HCT116 (cell line): Measurements from ENCODE around the gene LSM4. TPM values are rescaled to one million over a fixed set of nuclear protein-coding genes. Genes with fewer than 3 reads are reported as not detected.

Experiments
- ATAC-seq: fragments of 200-7000 bp; cut with Tn5 transposase; 2 replicates; pipeline ENCODE4 v1.9.1; 2020; ENCODE audit warnings: mild to moderate bottlenecking, moderate library complexity
- BruUV-seq: library from RNA; stranded (reverse); fragments of 400-500 nt; replicated peaks from 2 replicates; lab custom pipeline; 2021; lab: Mats Ljungman, UMichigan
- CTCF ChIA-PET: fragments of 300-600 bp; sonication (Branson Sonifier 250); formaldehyde crosslinking; loops from one replicate; lab custom pipeline; 2021; ENCODE audit warnings: antibody characterized with exemption; lab: Charles Lee
- POLR2A ChIA-PET: fragments of 300-600, 350-600 bp; sonication (Branson Sonifier 250); formaldehyde crosslinking; loops from one replicate; lab custom pipeline; 2021; ENCODE audit warnings: antibody characterized with exemption; lab: Charles Lee
- RAD21 ChIA-PET, 2 experiments: fragments of 300-600 bp; sonication (Branson Sonifier 250); formaldehyde crosslinking; loops; one replicate each; lab custom pipeline; 2023; ENCODE audit warnings: low total read pairs in 2 of 2; ENCODE audit not compliant: uncharacterized antibody in 2 of 2, unreplicated experiment in 2 of 2, low non-redundant PET in 1 of 2; lab: Charles Lee
- DNase-seq: peaks from one replicate; pipeline ENCODE4 v3.0.0-alpha.2; 2010; ENCODE audit warnings: low read depth, low spot score
- H2AFZ ChIP-seq: fragments of 200-600 bp; shearing (Covaris generic), sonication (generic); 2 replicates; pipeline ENCODE4 v1.6.1; 2017; ENCODE audit warnings: low read depth, mixed run types, mixed read lengths, antibody characterized with exemption, low read length; ENCODE audit not compliant: poor library complexity, severe bottlenecking
- H3K27ac ChIP-seq: 2 replicates; pipeline ENCODE4 v1.5.1; 2012; ENCODE audit warnings: low read depth, low read length
- H3K27me3 ChIP-seq: fragments of 200-600 bp; sonication (generic); 2 replicates; pipeline ENCODE4 v1.6.1; 2016; ENCODE audit warnings: mixed run types, low read length, mixed read lengths; ENCODE audit not compliant: insufficient read depth
- H3K36me3 ChIP-seq, 2 experiments: fragments of 200-500 bp in 1 of 2; fragments of 200-600 bp in 1 of 2; sonication (Bioruptor generic) in 1 of 2; sonication (generic) in 1 of 2; 2 replicates each; pipeline versions ENCODE4 v1.5.1 to v1.6.1; 2014 to 2016; ENCODE audit warnings: low read length in 2 of 2, inconsistent platforms in 1 of 2, mixed read lengths in 1 of 2, mixed run types in 1 of 2; ENCODE audit not compliant: insufficient read depth in 2 of 2, control insufficient read depth in 1 of 2
- H3K4me1 ChIP-seq, 2 experiments: fragments of 200-600 bp in 1 of 2; sonication (generic) in 1 of 2; 2 replicates each; pipeline versions ENCODE4 v1.5.1 to v1.6.1; 2012 to 2017; ENCODE audit warnings: low read length in 2 of 2, inconsistent platforms in 1 of 2, mild to moderate bottlenecking in 1 of 2, mixed read lengths in 1 of 2, mixed run types in 1 of 2, moderate library complexity in 1 of 2; ENCODE audit not compliant: insufficient read depth in 2 of 2, control insufficient read depth in 1 of 2
- H3K4me2 ChIP-seq: fragments of 200-600 bp; sonication (generic); 2 replicates; pipeline ENCODE4 v1.6.1; 2017; ENCODE audit warnings: mixed run types, low read length, mixed read lengths
- H3K4me3 ChIP-seq, 2 experiments: fragments of 200-600 bp in 1 of 2; sonication (generic) in 1 of 2; replicated peaks in 1 of 2; 2 replicates each; pipeline ENCODE4 v1.5.1; 2011 to 2016; ENCODE audit warnings: low read length in 2 of 2, control low read depth in 1 of 2, low read depth in 1 of 2, mild to moderate bottlenecking in 1 of 2, mixed read lengths in 1 of 2, mixed run types in 1 of 2
- H3K79me2 ChIP-seq: fragments of 200-600 bp; sonication (generic); 2 replicates; pipeline ENCODE4 v1.6.1; 2017; ENCODE audit warnings: mild to moderate bottlenecking, mixed run types, low read length, moderate library complexity, mixed read lengths; ENCODE audit not compliant: insufficient read depth
- H3K9ac ChIP-seq: fragments of 200-600 bp; sonication (generic); 2 replicates; pipeline ENCODE4 v1.6.1; 2016; ENCODE audit warnings: low read length, mixed read lengths
- H3K9me2 ChIP-seq: fragments of 200-600 bp; sonication (generic), shearing (Covaris generic); 2 replicates; pipeline ENCODE4 v1.6.1; 2017; ENCODE audit warnings: mixed run types, mild to moderate bottlenecking, moderate library complexity; ENCODE audit not compliant: insufficient read depth
- H3K9me3 ChIP-seq, 2 experiments: fragments of 200-500 bp in 1 of 2; fragments of 200-600 bp in 1 of 2; sonication (Bioruptor generic) in 1 of 2; sonication (generic) in 1 of 2; 2 replicates each; pipeline ENCODE4 v1.6.1; 2014 to 2017; ENCODE audit warnings: low read length in 2 of 2, mixed read lengths in 2 of 2, inconsistent platforms in 1 of 2, low read depth in 1 of 2, mild to moderate bottlenecking in 1 of 2, mixed run types in 1 of 2, moderate library complexity in 1 of 2; ENCODE audit not compliant: control insufficient read depth in 1 of 2, insufficient read depth in 1 of 2
- H4K20me1 ChIP-seq: fragments of 200-600 bp; sonication (generic), shearing (Covaris generic); 2 replicates; pipeline ENCODE4 v1.6.1; 2017; ENCODE audit warnings: mixed run types, mild to moderate bottlenecking, moderate library complexity; ENCODE audit not compliant: insufficient read depth
- CBX3 ChIP-seq: IDR thresholded peaks from 2 replicates; pipeline ENCODE4 v1.6.1; 2012; ENCODE audit warnings: low read depth
- CTCF ChIP-seq, 3 experiments: fragments of 200-600 bp in 1 of 3; sonication (generic) in 1 of 3; IDR thresholded peaks in 2 of 3; conservative IDR thresholded peaks in 1 of 3; 2 replicates each; pipeline ENCODE4 v1.5.1; 2012 to 2017; ENCODE audit warnings: low read depth in 2 of 3, low read length in 2 of 3, antibody characterized with exemption in 1 of 3, borderline replicate concordance in 1 of 3, control low read depth in 1 of 3, mild to moderate bottlenecking in 1 of 3, mixed read lengths in 1 of 3, mixed run types in 1 of 3, moderate library complexity in 1 of 3; ENCODE audit not compliant: insufficient read depth in 1 of 3
- EGR1 ChIP-seq: IDR thresholded peaks from 2 replicates; pipeline ENCODE4 v1.6.1; 2012; ENCODE audit warnings: low read depth
- ELF1 ChIP-seq: IDR thresholded peaks from 2 replicates; pipeline ENCODE4 v1.6.1; 2012; ENCODE audit warnings: low read depth, borderline replicate concordance
- EZH2 ChIP-seq: fragments of 200-600 bp; sonication (generic); IDR thresholded peaks from 2 replicates; pipeline ENCODE4 v1.6.1; 2017; ENCODE audit warnings: antibody characterized with exemption, mixed run types
- FOSL1 ChIP-seq: IDR thresholded peaks from 2 replicates; pipeline ENCODE4 v1.6.1; 2012; ENCODE audit warnings: low read depth
- POLR2A ChIP-seq: IDR thresholded peaks from 2 replicates; pipeline ENCODE4 v1.7.0; 2011; ENCODE audit warnings: borderline replicate concordance; ENCODE audit not compliant: insufficient read depth, insufficient read length; ENCODE audit errors: extremely low read depth
- POLR2AphosphoS5 ChIP-seq: IDR thresholded peaks from 2 replicates; pipeline ENCODE4 v1.6.1; 2011; ENCODE audit warnings: mild to moderate bottlenecking, low read depth, low read length, moderate library complexity
- RAD21 ChIP-seq: IDR thresholded peaks from 2 replicates; pipeline ENCODE4 v1.6.1; 2012; ENCODE audit warnings: low read depth, mild to moderate bottlenecking
- SIN3A ChIP-seq: IDR thresholded peaks from 2 replicates; pipeline ENCODE4 v1.6.1; 2012; ENCODE audit warnings: low read depth
- SP1 ChIP-seq: IDR thresholded peaks from 2 replicates; pipeline ENCODE4 v1.6.1; 2012; ENCODE audit warnings: low read depth
- TCF7L2 ChIP-seq: IDR thresholded peaks from 2 replicates; pipeline ENCODE4 v1.7.0; 2011; ENCODE audit warnings: borderline replicate concordance, inconsistent platforms; ENCODE audit not compliant: insufficient read depth, insufficient read length; ENCODE audit errors: extremely low read depth
- intact Hi-C: fragments of 100-400 bp; cut with micrococcal nuclease; formaldehyde crosslinking; loops from 2 replicates; pipeline ENCODE4 v1.10.0; 2022
- total RNA-seq: library from RNA; stranded (reverse); gene quantifications from one replicate; pipeline ENCODE4 v1.2.1, GENCODE V29; 2021; ENCODE audit not compliant: unreplicated experiment
- TF ChIP-seq, protein P1 (sequence below): IDR thresholded peaks from 2 replicates; pipeline ENCODE4 v1.6.1; 2012

LSM4 gene
- total RNA-seq, 1 experiment from 2014 or later: 400 TPM

DNA sequence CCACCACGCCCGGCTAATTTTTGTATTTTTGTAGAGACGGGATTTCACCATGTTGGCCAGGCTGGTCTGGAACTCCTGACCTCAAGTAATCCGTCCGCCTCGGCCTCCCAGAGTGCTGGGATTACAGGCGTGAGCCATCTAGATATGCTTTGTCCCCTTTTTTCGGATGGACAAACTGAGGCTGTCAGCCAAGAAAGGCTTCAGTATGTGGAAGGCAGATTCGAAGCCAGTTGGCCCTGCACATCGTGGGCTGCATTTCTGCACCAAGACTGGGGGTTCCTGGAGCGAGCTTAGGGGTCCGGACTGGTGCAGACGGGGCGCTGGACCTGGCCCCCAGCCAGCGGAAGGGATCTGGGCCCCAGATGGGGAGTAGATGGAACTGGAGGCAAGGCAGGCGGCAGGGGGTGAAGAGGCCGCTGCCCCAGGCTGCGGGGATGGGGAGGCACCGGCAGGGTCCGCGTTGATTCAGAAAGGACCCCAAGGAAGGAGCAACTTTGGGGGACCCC, 31.8 kb downstream of the LSM4 start:
- intact Hi-C loops: no loop called here
- peak overlapping the region; percentile 98 for H3K4me2 ChIP-seq
- H4K20me1 ChIP-seq: no peaks in the 10 kb centered on the region
- H3K4me3 ChIP-seq: peak overlapping the region; percentile 49 to 74
- POLR2A ChIA-PET: interaction anchor here (2.3 to 4.4 kb wide), 3 partner anchors 10 to 13 kb away, joined by 18 to 138 read pairs (median 23); partner anchors contain the start of gene JUND
- H3K27ac ChIP-seq: peak overlapping the region; percentile 94
- H3K9me3 ChIP-seq: no peaks in the 10 kb centered on the region
- no peak overlapping the region for H2AFZ ChIP-seq
- DNase-seq: no peak
- BruUV-seq: TSS peak; percentile 75
- no peaks in the 10 kb centered on the region for H3K79me2 ChIP-seq
- H3K27me3 ChIP-seq: no peaks in the 10 kb centered on the region
- TF ChIP-seq CTCF (IDR thresholded peaks at IDR 0.05 in 2 of 3, conservative IDR thresholded peaks at IDR 0.05 in 1 of 3; ENCODE audit: borderline replicate concordance in 1 of 3, insufficient read depth in 1 of 3, low read depth in 2 of 3, low read length in 2 of 3) (0 out of 6 replicates have a peak, but pooled peaks of 1 of the 3 experiments have one; percentile 10), POLR2A (no peak)
- TF ChIP-seq, all 23 proteins: peak for 1
- RAD21 ChIA-PET: no interaction called here
- H3K4me1 ChIP-seq: peaks cover 32 to 60% of the 10 kb centered on the region in 2 experiments
- peak overlapping the region; percentile 86 for H3K9ac ChIP-seq
- H3K9me2 ChIP-seq: no peaks in the 10 kb centered on the region
- H3K36me3 ChIP-seq: no peaks in the 10 kb centered on the region
- no peak for ATAC-seq
- CTCF ChIA-PET: interaction anchor here (3.1 kb wide), 1 partner anchor 11 kb away, joined by 28 read pairs; the partner anchor contains the start of gene JUND

DNA sequence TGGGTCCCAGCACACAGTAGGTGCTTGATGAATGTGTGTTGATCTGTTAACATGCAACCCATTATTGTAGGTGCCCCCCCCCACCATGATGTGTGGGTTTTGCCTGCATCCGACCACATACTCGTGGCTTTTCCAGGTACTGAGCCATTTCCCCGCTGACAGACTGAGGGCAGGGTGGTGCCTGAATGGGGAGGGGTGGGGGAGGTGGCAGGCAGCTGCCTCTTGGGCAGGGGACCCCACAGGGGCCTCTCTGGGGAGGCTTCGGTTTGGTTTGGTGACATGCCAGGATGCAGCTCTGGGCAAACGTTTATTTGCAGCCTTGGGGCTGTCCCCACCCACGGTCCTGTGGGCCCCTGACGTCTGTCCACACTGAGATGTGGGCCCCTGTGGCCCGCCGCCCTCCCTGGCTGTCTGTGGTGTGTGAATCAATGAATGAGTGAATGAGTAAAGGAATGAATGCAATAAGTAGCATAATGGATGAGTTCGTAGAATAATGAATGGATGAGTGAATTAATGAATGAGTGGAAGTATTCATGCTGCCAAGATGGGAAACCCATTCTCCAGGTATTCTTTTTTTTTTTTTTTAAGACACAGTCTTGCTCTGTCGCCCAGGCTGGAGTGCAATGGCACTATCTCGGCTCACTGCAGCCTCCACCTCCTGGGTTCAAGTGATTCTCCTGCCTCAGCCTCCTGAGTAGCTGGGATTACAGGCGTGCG, 32.4 kb downstream of the LSM4 start:
- Histone ChIP-seq H3K4me3 (no peak overlapping the region), H3K9me3 (no peaks in the 10 kb centered on the region), H4K20me1 (no peaks in the 10 kb centered on the region), H3K36me3 (no peaks in the 10 kb centered on the region), H3K4me2 (peak overlapping the region; percentile 98), H3K4me1 (peaks cover 32 to 60% of the 10 kb centered on the region in 2 experiments), H3K9ac (no peak overlapping the region), H3K79me2 (no peaks in the 10 kb centered on the region), H3K27me3 (no peaks in the 10 kb centered on the region), H3K9me2 (no peaks in the 10 kb centered on the region), H2AFZ (no peak overlapping the region), H3K27ac (peak overlapping the region; percentile 94; the same call in 1 of the 2 replicates)
- ATAC-seq (no peak), DNase-seq (no peak)
- ChIA-PET RAD21 (no interaction called here), CTCF (no interaction called here), POLR2A (interaction anchor here (4.4 kb wide), 1 partner anchor 9 kb away, joined by 138 read pairs; the partner anchor contains the start of gene JUND)
- no TSS peak for BruUV-seq
- intact Hi-C loops: no loop called here
- TF ChIP-seq, protein P1, sequence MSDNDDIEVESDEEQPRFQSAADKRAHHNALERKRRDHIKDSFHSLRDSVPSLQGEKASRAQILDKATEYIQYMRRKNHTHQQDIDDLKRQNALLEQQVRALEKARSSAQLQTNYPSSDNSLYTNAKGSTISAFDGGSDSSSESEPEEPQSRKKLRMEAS: no peak
- TF ChIP-seq SIN3A (no peak), CBX3 (no peak), ELF1 (no peak), TCF7L2 (no peak), EGR1 (no peak), RAD21 (no peak), SP1 (no peak), POLR2AphosphoS5 (no peak), EZH2 (no peak), FOSL1 (no peak)
